Mucosa of gallbladder (tissue), 1 donor: ENCODE results near the gene IP6K1. TPM values are rescaled to one million over a fixed set of nuclear protein-coding genes. Genes with fewer than 3 reads are reported as not detected.
"Not testable (repeated sequence)": the region's sequence is repeated elsewhere in the genome, so short reads cannot be mapped to it uniquely, and the experiment has no call there.

Source experiments
- DNase-seq: peaks from one replicate; pipeline ENCODE4 v3.0.0-alpha.2; 2020; ENCODE audit warnings: low spot score
- total RNA-seq: library from RNA; stranded (reverse); gene quantifications from one replicate; pipeline ENCODE4 v1.2.1, GENCODE V29; 2021
- donor health status: DM: no; HTN: no; CAD: no.

IP6K1 gene
- total RNA-seq, 1 donor from 2014 or later = 46.1 TPM

- DNase-seq = no peak
Measured at GRCh38 chr3:49794431-49794830, 8.1 kb upstream of the IP6K1 start.

- no peak for DNase-seq
Measured at GRCh38 chr3:49793486-49794085, 7.2 kb upstream of the IP6K1 start.

- DNase-seq = no peak
Measured at GRCh38 chr3:49792371-49793150, 6.2 kb upstream of the IP6K1 start.

- DNase-seq = no peak
Measured at GRCh38 chr3:49791571-49791970, 5.2 kb upstream of the IP6K1 start.

GRCh38 chr3:49790626-49791411, 4.5 kb upstream of the IP6K1 start:
- no peak for DNase-seq

GRCh38 chr3:49788056-49788455, 1.7 kb upstream of the IP6K1 start:
- no peak for DNase-seq

- DNase-seq = no peak
Measured at GRCh38 chr3:49787536-49787935, 1.2 kb upstream of the IP6K1 start.

GRCh38 chr3:49787182-49787464, 781 bp upstream of the IP6K1 start:
- no peak for DNase-seq

- DNase-seq = no peak
Measured at GRCh38 chr3:49785565-49786356, 581 bp downstream of the IP6K1 start.

- not testable (repeated sequence) for DNase-seq
Measured at GRCh38 chr3:49782277-49782676, 4.1 kb downstream of the IP6K1 start.

GRCh38 chr3:49781415-49782199, 4.7 kb downstream of the IP6K1 start:
- DNase-seq = no peak

- not testable (repeated sequence) for DNase-seq
Measured at GRCh38 chr3:49780975-49781365, 5.4 kb downstream of the IP6K1 start.

GRCh38 chr3:49780080-49780974, 6.0 kb downstream of the IP6K1 start:
- DNase-seq = no peak

- DNase-seq = no peak
Measured at GRCh38 chr3:49779358-49780079, 6.8 kb downstream of the IP6K1 start.

GRCh38 chr3:49776101-49776500, 10.2 kb downstream of the IP6K1 start:
- not testable (repeated sequence) for DNase-seq

- no peak for DNase-seq
Measured at GRCh38 chr3:49775538-49775937, 10.8 kb downstream of the IP6K1 start.

GRCh38 chr3:49772703-49773102, 13.6 kb downstream of the IP6K1 start:
- no peak for DNase-seq

GRCh38 chr3:49771340-49771938, 14.9 kb downstream of the IP6K1 start:
- DNase-seq = no peak

- no peak for DNase-seq
Measured at GRCh38 chr3:49769926-49770325, 16.4 kb downstream of the IP6K1 start.
